SK-N-SH treated with all-trans-retinoic acid at 6 μM for 48 hours (cell line): ENCODE data around the gene CA11.
A peak's percentile ranks its signal among the peaks of the same experiment; 100 is the strongest.

Source experiments
- ATAC-seq: fragments of 200-7000 bp; cut with Tn5 transposase; 3 replicates; pipeline ENCODE4 v1.9.1; 2020; ENCODE audit warnings: mild to moderate bottlenecking, moderate library complexity
- ARNTL ChIP-seq: fragments of 450-650 bp; formaldehyde crosslinking; IDR thresholded peaks from 2 replicates; pipeline ENCODE4 v1.5.0; 2020; ENCODE audit warnings: low read depth, mild to moderate bottlenecking, moderate library complexity, borderline replicate concordance
- CSDC2 ChIP-seq: fragments of 250-450 bp; sonication (Bioruptor Pico); IDR thresholded peaks from 2 replicates; pipeline ENCODE4 v1.5.0; 2020; ENCODE audit warnings: mild to moderate bottlenecking, moderate library complexity
- ESRRG ChIP-seq: fragments of 250-450 bp; sonication (Bioruptor Pico); IDR thresholded peaks from 2 replicates; pipeline ENCODE4 v1.6.1; 2021; ENCODE audit warnings: mild to moderate bottlenecking
- GLIS3 ChIP-seq: fragments of 250-450 bp; sonication (Bioruptor Pico); IDR thresholded peaks from 2 replicates; pipeline ENCODE4 v1.5.0; 2020; ENCODE audit warnings: mild to moderate bottlenecking, moderate library complexity
- ISL1 ChIP-seq: fragments of 250-450 bp; sonication (Bioruptor Pico); IDR thresholded peaks from 2 replicates; pipeline ENCODE4 v2.1.2; 2022; ENCODE audit warnings: mild to moderate bottlenecking, moderate library complexity
- OSR1 ChIP-seq: fragments of 250-450 bp; sonication (Bioruptor Pico); IDR thresholded peaks from 2 replicates; pipeline ENCODE4 v1.8.0; 2022; ENCODE audit warnings: moderate library complexity, mild to moderate bottlenecking, inconsistent platforms
- PPARA ChIP-seq: fragments of 250-450 bp; sonication (Bioruptor Pico); IDR thresholded peaks from 2 replicates; pipeline ENCODE4 v1.5.0; 2020; ENCODE audit warnings: mild to moderate bottlenecking, borderline replicate concordance
- RARB ChIP-seq: fragments of 250-450 bp; sonication (Bioruptor Pico); IDR thresholded peaks from 2 replicates; pipeline ENCODE4 v1.8.0; 2021; ENCODE audit warnings: mild to moderate bottlenecking, moderate library complexity
- SNAI2 ChIP-seq: fragments of 250-450 bp; sonication (Bioruptor Pico); IDR thresholded peaks from 2 replicates; pipeline ENCODE4 v1.5.0; 2020; ENCODE audit warnings: mild to moderate bottlenecking, moderate library complexity
- TCF4 ChIP-seq: fragments of 250-450 bp; sonication (Bioruptor Pico); IDR thresholded peaks from 2 replicates; pipeline ENCODE4 v1.8.0; 2021; ENCODE audit warnings: mild to moderate bottlenecking, moderate library complexity, borderline replicate concordance
- TOX ChIP-seq: fragments of 250-450 bp; sonication (Bioruptor Pico); IDR thresholded peaks from 2 replicates; pipeline ENCODE4 v1.8.0; 2021; ENCODE audit warnings: mild to moderate bottlenecking, moderate library complexity, borderline replicate concordance
- ZC3H10 ChIP-seq: fragments of 250-450 bp; sonication (Bioruptor Pico); IDR thresholded peaks from 2 replicates; pipeline ENCODE4 v1.5.1; 2021; ENCODE audit warnings: mild to moderate bottlenecking, moderate library complexity
- ZFP30 ChIP-seq: fragments of 450-650 bp; formaldehyde crosslinking; IDR thresholded peaks from 2 replicates; pipeline ENCODE4 v1.5.0; 2022; ENCODE audit warnings: mild to moderate bottlenecking, moderate library complexity
- ZNF565 ChIP-seq: fragments of 450-650 bp; formaldehyde crosslinking; conservative IDR thresholded peaks from 2 replicates; pipeline ENCODE4 v1.5.0; 2020; ENCODE audit warnings: low read depth, mild to moderate bottlenecking, moderate library complexity
- ZNF70 ChIP-seq: fragments of 450-650 bp; formaldehyde crosslinking; IDR thresholded peaks from 2 replicates; pipeline ENCODE4 v1.5.0; 2020; ENCODE audit warnings: mild to moderate bottlenecking, moderate library complexity
- TF ChIP-seq, protein P1 (sequence below): fragments of 250-450 bp; sonication (Bioruptor Pico); IDR thresholded peaks from 2 replicates; pipeline ENCODE4 v1.8.0; 2021; ENCODE audit warnings: low read depth, mild to moderate bottlenecking, moderate library complexity, borderline replicate concordance
- TF ChIP-seq, protein P2 (sequence below): fragments of 250-450 bp; sonication (Bioruptor Pico); IDR thresholded peaks from 2 replicates; pipeline ENCODE4 v1.5.0; 2020; ENCODE audit warnings: mild to moderate bottlenecking, moderate library complexity
- TF ChIP-seq, protein P3 (sequence below): fragments of 250-450 bp; sonication (Bioruptor Pico); IDR thresholded peaks from 2 replicates; pipeline ENCODE4 v1.8.0; 2020; ENCODE audit warnings: mild to moderate bottlenecking, moderate library complexity, borderline replicate concordance
- TF ChIP-seq, protein P4 (sequence below): fragments of 250-450 bp; sonication (Bioruptor Pico); IDR thresholded peaks from 2 replicates; pipeline ENCODE4 v1.5.1; 2021; ENCODE audit warnings: mild to moderate bottlenecking, moderate library complexity
- TF ChIP-seq, protein P5 (sequence below): fragments of 250-450 bp; sonication (Bioruptor Pico); IDR thresholded peaks from 2 replicates; pipeline ENCODE4 v1.5.1; 2020; ENCODE audit warnings: low read depth, mild to moderate bottlenecking, moderate library complexity

CA11 gene

DNA sequence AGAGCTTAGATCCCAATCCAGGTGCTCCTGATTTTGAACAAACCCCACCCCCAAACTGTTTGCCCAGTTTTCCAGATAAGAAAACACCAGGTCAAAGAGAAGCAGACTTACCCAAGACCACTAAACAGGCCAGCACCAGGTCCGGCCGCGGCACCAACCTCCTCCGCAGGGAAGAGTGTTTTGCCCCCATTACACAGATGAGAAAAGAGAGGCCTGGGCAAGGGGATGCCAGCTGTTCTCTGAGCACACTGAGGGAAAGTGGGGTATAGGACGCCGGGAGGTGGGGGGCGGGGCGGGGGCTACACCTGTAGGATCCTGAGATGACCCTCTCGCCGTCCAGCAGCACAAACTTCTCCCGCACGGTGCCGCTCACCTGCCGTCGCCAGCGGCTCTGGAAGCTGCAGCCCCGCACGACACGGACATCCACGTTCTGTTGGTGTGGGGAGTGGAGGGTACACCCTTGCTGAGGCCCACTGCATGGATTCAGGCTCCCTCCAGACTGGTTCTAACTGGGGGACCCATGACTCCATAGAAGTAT is 36.3 kb downstream of the CA11 start:
- no peak for ATAC-seq
- TF ChIP-seq ZNF565 (CRISPR knock-in tag), result no peak
- no peak for TF ChIP-seq ESRRG (CRISPR knock-in tag)
- no peak for TF ChIP-seq SNAI2 (CRISPR knock-in tag)
- TF ChIP-seq ZNF70 (CRISPR knock-in tag), result no peak
- no peak for TF ChIP-seq PPARA (CRISPR knock-in tag)
- TF ChIP-seq, protein P1, sequence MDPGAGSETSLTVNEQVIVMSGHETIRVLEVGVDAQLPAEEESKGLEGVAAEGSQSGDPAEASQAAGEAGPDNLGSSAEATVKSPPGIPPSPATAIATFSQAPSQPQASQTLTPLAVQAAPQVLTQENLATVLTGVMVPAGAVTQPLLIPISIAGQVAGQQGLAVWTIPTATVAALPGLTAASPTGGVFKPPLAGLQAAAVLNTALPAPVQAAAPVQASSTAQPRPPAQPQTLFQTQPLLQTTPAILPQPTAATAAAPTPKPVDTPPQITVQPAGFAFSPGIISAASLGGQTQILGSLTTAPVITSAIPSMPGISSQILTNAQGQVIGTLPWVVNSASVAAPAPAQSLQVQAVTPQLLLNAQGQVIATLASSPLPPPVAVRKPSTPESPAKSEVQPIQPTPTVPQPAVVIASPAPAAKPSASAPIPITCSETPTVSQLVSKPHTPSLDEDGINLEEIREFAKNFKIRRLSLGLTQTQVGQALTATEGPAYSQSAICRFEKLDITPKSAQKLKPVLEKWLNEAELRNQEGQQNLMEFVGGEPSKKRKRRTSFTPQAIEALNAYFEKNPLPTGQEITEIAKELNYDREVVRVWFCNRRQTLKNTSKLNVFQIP (CRISPR knock-in tag), result no peak
- TF ChIP-seq, protein P2, sequence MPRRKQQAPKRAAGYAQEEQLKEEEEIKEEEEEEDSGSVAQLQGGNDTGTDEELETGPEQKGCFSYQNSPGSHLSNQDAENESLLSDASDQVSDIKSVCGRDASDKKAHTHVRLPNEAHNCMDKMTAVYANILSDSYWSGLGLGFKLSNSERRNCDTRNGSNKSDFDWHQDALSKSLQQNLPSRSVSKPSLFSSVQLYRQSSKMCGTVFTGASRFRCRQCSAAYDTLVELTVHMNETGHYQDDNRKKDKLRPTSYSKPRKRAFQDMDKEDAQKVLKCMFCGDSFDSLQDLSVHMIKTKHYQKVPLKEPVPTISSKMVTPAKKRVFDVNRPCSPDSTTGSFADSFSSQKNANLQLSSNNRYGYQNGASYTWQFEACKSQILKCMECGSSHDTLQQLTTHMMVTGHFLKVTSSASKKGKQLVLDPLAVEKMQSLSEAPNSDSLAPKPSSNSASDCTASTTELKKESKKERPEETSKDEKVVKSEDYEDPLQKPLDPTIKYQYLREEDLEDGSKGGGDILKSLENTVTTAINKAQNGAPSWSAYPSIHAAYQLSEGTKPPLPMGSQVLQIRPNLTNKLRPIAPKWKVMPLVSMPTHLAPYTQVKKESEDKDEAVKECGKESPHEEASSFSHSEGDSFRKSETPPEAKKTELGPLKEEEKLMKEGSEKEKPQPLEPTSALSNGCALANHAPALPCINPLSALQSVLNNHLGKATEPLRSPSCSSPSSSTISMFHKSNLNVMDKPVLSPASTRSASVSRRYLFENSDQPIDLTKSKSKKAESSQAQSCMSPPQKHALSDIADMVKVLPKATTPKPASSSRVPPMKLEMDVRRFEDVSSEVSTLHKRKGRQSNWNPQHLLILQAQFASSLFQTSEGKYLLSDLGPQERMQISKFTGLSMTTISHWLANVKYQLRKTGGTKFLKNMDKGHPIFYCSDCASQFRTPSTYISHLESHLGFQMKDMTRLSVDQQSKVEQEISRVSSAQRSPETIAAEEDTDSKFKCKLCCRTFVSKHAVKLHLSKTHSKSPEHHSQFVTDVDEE (CRISPR knock-in tag), result no peak

DNA sequence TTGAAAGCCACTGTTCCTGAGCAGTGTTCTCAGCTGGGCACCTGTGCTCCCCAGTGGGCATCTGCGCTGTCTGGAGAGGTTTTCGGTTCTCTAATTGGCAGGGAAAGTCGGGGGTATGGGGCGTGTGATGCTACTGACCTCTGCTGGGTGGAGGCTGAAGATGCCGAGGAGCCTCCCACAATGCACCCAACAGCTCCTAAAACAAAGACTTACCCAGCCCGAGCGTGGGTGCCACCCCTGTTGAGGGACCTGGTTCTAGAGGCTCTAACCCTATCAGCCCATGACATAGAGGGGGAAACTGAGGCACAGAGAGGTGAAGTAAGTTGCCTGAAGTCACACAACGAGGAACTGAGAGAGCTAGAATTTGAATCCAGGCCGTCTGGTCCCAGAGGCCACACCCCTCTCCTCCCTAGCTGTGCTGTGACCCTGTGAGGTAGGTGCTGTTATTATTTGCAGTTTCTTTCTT is 37.2 kb downstream of the CA11 start:
- TF ChIP-seq PPARA (CRISPR knock-in tag) (no peak), ZNF70 (CRISPR knock-in tag) (no peak), CSDC2 (no peak), ZC3H10 (CRISPR knock-in tag) (no peak), SNAI2 (CRISPR knock-in tag) (no peak), RARB (CRISPR knock-in tag) (no peak), ARNTL (CRISPR knock-in tag) (no peak), ESRRG (CRISPR knock-in tag) (no peak)
- TF ChIP-seq, protein P3, sequence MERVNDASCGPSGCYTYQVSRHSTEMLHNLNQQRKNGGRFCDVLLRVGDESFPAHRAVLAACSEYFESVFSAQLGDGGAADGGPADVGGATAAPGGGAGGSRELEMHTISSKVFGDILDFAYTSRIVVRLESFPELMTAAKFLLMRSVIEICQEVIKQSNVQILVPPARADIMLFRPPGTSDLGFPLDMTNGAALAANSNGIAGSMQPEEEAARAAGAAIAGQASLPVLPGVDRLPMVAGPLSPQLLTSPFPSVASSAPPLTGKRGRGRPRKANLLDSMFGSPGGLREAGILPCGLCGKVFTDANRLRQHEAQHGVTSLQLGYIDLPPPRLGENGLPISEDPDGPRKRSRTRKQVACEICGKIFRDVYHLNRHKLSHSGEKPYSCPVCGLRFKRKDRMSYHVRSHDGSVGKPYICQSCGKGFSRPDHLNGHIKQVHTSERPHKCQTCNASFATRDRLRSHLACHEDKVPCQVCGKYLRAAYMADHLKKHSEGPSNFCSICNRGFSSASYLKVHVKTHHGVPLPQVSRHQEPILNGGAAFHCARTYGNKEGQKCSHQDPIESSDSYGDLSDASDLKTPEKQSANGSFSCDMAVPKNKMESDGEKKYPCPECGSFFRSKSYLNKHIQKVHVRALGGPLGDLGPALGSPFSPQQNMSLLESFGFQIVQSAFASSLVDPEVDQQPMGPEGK (CRISPR knock-in tag), result no peak
- TF ChIP-seq, protein P1 (CRISPR knock-in tag), result no peak
- TF ChIP-seq, protein P2 (CRISPR knock-in tag), result no peak
- TF ChIP-seq, protein P4, sequence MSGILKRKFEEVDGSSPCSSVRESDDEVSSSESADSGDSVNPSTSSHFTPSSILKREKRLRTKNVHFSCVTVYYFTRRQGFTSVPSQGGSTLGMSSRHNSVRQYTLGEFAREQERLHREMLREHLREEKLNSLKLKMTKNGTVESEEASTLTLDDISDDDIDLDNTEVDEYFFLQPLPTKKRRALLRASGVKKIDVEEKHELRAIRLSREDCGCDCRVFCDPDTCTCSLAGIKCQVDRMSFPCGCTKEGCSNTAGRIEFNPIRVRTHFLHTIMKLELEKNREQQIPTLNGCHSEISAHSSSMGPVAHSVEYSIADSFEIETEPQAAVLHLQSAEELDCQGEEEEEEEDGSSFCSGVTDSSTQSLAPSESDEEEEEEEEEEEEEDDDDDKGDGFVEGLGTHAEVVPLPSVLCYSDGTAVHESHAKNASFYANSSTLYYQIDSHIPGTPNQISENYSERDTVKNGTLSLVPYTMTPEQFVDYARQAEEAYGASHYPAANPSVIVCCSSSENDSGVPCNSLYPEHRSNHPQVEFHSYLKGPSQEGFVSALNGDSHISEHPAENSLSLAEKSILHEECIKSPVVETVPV (CRISPR knock-in tag), result no peak
- ATAC-seq, result peak; percentile 79

DNA sequence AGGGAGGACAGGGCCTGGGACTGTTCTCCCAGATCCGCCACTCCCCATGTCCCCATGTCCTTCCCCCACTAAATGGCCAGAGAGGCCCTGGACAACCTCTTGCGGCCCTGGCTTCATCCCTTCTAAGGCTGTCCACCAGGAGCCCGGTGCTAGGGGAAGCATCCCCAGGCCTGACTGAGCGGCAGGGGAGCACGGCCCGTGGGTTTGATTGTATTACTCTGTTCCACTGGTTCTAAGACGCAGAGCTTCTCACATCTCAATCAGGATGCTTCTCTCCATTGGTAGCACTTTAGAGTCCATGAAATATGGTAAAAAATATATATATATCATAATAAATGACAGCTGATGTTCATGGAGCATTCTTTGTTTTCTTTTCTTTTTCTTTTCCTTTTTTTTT is 38.6 kb downstream of the CA11 start:
- no peak for ATAC-seq
- TF ChIP-seq, protein P5, sequence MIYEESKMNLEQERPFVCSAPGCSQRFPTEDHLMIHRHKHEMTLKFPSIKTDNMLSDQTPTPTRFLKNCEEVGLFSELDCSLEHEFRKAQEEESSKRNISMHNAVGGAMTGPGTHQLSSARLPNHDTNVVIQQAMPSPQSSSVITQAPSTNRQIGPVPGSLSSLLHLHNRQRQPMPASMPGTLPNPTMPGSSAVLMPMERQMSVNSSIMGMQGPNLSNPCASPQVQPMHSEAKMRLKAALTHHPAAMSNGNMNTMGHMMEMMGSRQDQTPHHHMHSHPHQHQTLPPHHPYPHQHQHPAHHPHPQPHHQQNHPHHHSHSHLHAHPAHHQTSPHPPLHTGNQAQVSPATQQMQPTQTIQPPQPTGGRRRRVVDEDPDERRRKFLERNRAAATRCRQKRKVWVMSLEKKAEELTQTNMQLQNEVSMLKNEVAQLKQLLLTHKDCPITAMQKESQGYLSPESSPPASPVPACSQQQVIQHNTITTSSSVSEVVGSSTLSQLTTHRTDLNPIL (CRISPR knock-in tag), result no peak
- TF ChIP-seq TOX (CRISPR knock-in tag), result no peak
- TF ChIP-seq, protein P1 (CRISPR knock-in tag), result no peak
- TF ChIP-seq OSR1 (CRISPR knock-in tag), result no peak
- TF ChIP-seq TCF4 (CRISPR knock-in tag), result no peak
- no peak for TF ChIP-seq ZFP30 (CRISPR knock-in tag)
- no peak for TF ChIP-seq ISL1
- TF ChIP-seq RARB (CRISPR knock-in tag), result no peak
- no peak for TF ChIP-seq ZNF565 (CRISPR knock-in tag)
- TF ChIP-seq GLIS3, result no peak
